ENCODE data around the gene VPS41.
A peak's percentile ranks its signal among the peaks of the same experiment; 100 is the strongest.

VPS41 gene

DNA sequence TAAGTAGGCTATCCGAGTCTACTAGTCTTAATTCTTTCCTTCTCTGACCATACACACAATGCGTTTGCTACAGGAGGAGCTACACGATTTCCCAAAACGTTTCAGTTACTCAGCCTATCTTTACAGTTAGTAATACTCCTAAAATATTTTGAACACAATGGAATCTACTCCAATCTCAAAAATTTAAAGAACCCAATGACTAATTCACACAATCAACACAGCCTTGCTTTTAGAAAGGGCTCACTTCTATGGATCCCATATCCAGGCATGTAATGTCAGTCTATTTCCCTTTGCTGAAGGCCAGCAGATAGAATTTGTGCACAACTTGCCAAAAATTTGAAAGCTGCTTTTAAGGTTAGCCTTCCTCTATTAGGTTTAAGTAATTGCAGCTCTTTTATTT is 107.2 kb downstream of the VPS41 start:
- DNase-seq (ENCODE audit: low read depth), result no peak

DNA sequence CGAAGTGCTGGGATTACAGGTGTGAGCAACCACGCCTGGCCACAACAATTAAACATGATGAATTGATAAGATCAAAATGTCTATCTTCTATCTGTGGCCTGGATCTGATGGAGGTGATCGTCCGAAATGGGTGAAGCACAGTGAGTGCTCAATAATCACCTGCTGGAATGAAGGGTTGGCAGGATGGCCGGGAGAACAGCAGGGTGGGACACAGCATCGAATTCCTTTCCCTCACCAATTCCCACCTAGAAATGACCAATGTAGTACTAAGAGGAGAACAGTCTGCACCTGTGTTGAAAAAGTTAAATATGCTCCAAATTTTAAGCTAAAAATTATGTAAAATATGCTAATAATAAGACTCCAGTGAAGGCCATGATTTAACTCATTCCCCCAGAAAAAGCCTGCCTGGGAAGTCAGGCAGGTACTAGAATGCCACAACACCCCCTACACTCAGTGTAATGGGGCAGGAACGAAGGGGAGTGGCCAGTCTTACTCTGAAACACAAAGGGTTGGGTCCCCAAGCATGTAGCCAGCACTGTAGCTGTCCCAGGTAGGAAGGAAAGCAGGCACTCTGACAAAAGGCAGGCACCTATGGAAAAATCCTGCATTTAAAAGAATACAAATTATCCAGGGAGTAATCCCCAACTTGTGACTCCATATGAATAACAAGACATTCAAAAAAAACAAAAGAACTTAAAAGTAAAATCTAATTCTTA is 110.3 kb downstream of the VPS41 start:
- DNase-seq (ENCODE audit: low read depth), result no peak

DNA sequence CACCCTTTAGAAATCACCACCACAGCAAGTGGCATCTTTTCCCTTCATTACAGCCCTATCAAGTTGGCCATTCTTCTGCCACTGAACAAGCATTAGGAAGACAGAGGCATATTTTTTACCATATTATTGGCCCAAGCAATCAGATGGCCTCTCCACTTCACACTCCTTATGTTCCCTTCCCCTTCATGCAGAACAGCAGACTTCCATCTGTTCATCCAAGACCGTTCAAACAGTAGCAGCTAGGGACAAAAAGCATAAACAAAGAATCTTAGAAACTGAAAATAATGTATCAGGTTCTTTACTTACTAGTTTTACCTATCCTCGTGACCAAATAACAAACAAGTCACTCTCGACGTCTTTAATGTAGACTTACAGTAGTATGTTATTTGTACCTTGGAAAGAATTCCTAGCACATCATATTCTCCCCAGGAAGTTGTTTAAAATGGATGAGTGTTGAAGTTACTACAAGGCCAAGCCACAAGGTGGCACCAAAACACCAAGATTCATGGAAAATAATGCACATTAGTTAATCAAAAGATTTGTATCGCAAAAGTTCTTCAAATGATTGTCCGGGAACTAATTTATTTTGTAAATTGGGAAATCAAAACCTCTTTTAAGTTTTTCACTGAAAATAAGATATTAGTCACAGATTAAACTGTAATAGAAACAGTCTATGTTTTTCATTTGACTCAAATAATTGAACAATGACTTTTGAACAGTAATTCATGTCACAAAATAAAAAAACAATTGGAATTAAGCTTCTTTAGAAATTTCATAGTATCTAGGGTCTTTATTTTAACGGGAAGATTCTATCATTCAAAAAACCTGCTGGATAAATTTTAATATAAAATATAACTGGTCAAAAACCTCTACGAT is 112.1 kb downstream of the VPS41 start:
- DNase-seq (ENCODE audit: low read depth), result peak; percentile 69

DNA sequence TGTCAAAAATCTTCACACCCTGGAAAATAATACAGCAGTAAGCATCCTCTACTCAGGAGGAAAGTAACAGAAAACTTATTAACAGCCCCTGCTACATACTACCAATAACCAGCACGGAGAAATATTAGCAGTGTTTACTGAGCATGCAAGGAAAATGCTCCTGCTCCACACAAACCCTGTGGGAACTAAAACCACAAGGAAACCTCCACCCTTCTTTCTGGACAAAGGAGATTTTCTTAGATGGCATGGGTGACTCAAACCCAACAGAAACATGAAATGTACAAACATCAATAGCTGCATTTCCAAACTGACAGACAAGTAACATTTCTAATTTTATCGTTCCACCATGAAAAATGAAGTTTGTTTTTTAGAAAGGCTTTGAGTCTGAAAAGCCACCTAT is 113.4 kb downstream of the VPS41 start:
- no peak for DNase-seq (ENCODE audit: low read depth)

DNA sequence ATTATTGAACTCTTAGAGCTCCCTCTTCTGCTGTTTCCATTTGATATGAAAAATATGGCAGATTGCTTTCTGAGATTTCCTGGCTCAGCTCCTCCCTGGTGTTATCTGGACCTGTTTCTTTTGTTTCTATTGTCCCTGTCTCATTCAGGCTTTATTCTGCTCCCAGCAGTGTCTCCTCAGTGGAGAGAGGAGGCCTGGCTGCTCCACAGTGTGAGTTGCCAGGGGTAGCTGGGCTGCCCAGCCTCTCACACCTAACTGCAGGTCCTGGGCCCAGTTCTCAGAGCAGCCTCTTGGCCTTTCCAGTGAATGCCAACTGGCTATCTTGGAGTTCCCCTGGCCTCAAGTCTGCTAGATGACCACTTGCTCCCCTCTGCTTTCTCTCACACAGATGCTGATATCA is 127.0 kb downstream of the VPS41 start:
- DNase-seq (ENCODE audit: low read depth), result no peak

DNA sequence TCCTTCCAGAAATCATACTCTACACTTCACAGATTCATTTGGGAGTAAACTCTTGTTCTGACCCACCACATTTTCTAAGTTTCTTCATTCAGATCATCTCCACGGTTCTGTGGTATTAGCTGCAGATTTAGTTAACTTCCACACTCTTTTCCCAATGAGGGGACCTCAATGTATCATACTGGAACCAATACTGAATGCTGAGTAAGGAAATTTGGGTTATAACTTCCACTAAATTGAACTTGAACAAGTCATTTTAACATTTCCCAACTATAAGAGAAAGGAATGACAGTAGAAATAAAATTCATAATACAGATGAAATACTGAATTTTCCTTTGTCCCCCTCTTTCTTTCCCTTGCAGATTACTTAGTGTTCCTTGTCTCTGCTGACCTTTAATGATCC is 131.4 kb downstream of the VPS41 start:
- no peak for DNase-seq (ENCODE audit: low read depth)

DNA sequence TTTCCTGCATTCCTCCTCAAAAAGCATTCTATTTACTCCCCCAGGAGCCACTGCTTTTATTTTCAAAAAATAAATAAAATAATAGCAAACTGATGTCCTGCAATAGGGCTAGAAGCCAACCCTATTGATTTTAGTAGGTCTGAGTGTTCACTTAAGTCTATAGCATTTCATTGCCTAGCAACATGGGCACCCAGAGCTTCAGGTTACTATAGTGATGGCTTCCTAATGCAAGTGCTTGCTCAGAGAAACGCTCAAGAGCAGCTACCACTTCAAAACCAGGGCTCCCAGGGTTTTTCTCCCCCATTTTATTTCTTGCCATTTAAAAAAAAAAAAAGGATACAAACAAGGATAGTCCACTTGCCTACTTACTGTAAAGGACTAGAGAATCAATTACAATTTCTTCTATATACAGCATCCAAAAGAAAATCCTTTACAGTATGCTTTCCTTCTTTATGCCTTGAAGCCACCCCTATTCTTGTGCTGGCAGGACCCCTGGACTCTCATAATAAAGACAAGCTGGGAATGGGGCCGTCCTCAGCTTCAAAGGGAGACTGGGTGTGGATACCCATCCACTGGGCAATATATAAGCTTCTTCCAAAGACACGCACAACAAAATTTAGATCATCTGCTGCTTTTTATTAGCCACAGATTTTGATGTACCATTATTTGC is 133.3 kb downstream of the VPS41 start:
- DNase-seq (ENCODE audit: low read depth), result no peak

DNA sequence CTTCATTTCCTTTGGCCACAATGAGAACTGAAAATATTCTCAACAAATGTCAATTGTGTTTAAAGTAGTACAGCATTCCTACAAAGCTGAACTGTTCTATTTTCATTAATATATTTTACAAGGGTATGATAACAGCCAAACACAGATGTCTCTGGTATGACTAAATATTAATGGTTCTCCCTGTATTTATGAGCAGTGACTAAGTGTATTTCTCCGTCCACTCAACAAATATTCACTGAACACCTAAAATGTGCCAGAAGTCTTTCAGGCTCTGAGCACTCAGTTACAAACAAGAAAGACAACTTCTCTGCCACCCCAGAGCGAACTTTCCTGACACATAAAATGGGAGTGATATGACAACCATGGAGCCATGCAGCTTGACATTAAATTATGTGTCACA is 135.6 kb downstream of the VPS41 start:
- DNase-seq (ENCODE audit: low read depth), result no peak

DNA sequence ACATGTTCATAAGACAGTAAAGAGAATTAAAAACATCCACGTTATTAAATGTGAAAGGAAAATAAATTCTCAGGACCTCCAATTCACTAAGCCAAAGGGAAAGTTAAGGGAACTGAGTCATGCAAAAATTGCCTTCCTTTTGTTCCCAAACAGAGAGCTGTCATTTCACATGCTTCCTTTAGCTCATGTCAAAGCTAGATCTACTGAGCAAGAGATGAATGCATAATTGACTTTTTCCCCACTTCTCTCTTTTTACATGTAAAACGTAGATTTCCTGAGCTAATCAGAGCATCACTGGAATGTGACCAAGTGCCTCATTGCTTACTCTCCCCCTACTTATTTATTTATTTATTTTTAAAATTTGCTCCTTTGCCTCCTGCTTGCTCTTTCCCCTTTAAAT is 148.8 kb downstream of the VPS41 start:
- no peak for DNase-seq (ENCODE audit: low read depth)

DNA sequence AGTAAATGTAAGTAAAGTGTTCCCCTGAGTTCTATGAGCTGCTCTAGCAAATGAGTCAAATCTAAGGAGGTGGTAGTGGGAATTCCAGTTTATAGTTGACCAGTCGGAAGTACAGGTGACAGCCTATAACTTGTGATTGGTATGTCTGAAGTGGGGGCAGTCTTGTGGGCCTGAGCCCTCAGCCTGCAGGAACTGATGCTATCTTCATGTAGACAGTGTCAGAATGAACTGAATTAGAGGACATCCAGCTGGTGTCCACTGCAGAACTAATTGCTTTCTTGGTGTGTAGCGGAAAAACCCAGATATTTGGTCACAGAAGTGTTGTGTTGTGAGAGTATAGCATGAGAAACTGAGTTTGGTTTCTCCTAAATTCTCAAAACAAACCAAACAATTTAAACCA is 150.0 kb downstream of the VPS41 start:
- DNase-seq (ENCODE audit: low read depth), result no peak

DNA sequence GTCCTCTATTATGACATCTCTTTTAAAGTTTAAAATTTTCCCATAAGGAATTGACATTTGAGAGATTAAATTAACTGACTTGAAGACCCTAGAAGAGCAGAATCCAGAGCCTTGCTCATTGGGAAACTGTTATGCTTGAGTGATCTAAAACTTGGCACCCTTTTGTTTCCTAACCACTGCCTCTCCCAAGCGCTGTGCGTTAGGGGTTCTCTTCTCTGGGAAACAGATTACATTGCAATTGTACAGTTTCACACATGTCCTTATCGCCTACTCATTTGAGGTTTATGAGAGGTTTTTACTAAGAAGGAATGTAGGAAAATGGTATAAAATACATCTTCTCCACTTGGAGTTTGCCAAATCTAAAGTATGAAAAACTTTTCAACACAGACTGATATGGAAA is 151.1 kb downstream of the VPS41 start:
- no peak for DNase-seq (ENCODE audit: low read depth)

DNA sequence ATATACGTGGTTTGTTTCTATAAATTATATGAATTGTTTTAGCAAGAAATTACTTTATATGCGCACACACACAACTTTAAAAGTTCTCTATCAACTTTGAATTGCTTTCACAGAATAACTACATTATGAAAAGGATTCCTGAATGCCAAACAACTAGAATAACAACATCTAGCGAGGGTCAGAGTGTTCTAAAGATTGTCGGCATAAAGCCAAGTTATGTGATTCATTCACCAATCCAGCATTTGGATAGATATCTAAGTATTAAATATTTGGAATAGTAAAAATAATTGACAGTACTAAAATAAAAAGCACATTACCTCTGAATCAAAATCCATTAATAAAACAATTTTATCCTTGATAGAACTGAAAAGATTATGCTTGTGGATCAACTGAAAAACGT is 152.5 kb downstream of the VPS41 start:
- no peak for DNase-seq (ENCODE audit: low read depth)

DNA sequence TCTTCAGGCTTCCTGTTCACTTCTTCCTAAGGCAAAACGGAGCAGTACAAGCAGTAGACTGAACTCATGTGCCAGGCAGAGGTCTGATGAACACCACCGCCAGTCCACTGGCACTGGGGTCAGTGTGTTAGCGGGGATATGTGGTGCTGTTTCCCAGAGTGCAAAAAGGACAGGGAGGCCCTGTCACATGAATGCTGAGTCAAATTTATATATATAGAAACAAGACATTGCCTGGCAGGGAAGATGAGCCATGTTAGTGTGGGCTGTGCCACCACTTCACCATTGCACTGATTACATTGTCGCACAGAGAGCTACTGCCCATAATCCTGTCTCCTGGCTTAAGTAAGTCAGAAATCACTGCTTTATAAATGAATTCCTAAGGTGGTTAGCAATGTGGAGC is 155.6 kb downstream of the VPS41 start:
- DNase-seq (ENCODE audit: low read depth), result no peak

DNA sequence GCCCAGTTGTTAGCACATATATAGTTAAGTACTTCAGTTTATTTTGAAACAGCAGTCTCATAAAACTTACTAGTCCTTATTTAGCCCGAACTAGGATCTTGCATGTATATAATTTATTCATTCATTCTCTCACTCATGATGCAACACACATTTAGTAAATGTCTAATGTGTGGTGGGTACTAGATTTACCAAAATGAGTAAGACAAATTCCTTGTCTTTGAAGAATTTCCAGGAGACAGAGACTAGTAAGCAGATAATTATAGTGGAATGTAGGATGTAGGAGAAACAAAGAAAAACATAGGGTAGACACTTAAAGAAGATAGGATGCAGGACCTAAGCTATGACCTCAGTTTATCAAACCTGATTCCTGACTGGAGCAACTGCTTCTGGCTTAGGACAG is 157.6 kb downstream of the VPS41 start:
- peak; percentile 40 for DNase-seq (ENCODE audit: low read depth)

DNA sequence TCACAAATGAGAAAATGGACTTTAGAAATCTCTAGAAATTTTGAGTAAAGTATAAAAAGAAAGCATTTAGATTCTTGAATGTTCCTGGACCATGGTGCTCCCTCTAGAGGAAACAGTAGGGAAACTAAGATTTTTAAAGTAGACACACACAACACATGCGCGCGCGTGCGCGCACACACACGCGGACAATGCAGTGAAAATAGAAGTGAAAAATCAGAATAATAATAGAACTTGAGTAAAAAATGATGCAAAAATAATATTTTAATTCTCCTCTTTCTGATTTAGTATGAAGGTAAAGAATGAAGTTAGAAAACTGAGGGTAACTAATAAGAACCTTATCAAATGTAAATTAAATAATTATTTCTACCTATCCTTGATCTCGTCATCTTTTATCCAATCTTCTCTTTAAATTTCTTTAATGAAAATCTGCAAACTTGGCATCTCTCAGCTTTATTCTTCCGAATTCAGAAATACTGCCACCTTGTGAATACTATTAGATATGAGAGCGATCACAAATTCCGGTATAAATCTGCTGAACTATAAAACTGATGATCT is 160.9 kb downstream of the VPS41 start:
- DNase-seq (ENCODE audit: low read depth), result peak; percentile 51

DNA sequence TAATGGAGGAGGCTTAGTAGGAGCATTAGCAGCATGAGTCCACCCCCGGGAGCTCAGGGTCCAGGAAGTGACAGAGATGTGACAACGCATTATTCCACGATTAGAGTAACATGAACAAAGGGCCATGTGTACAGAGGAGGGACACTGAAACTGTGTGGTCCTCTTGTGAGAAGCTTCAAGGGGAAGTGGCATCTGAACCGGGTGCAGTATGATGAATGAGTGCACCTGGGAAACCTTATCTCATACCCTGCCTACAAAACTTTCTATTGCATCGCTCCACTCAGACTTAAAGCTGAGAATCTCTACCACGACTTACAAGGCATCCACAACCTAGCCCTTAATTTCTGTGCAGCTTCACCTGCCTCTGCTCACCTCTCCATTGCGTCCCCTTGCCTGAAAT is 162.6 kb downstream of the VPS41 start:
- no peak for DNase-seq (ENCODE audit: low read depth)

DNA sequence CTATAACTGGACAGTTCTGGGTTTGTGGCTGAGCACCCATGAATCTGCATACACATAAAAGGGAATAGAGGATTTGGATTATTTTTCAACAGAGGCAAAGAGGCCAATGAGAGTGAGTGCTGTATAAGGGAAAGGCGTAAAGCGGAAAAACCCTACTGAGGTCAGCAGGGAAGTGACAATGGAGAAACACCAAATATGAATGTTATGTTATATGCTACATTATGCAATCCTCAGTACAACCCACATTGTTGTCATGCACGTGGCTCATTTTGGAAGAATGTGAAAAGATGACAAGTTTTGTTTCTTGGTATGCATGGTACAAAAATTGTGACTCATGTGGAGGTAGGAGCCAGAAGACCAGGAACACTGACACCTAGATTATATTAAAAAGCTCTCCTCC is 164.2 kb downstream of the VPS41 start:
- DNase-seq (ENCODE audit: low read depth), result peak; percentile 92

DNA sequence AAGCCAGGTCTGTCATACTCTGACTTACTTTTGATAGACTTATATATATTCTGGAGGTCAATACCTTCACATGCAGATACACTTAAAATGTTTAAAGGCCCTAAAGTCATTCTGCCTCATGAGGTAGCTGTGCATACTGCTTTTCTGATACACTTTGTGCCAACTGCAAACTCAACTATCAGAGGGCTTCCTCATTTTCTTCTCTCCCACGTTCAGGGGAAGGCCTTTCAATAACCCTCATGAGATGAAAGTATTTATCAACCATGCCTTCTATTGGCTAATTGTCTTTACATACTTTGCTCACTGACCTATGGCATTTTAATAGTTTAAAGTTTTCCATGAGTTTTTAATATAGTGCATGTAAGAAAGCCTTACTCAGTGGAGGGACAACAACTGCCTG is 165.1 kb downstream of the VPS41 start:
- DNase-seq (ENCODE audit: low read depth), result no peak

DNA sequence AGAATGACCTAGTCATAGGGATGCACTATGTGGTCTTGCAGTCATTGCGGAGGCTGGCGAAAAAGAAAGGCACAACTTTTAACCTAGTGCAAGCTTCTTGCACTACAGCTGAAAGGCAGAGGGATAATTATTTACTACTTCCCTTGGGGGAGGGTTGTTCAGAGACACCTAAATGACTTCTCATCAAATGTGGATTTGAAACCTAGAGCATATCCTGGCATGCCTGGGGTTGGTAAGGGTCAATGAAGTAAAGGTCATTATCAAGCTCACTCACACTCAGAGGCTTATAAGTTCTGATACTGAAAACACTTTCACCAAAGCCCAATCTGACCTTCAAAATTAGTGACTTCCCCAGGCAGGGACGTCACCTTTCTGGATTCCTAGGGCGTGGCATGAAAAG is 168.9 kb downstream of the VPS41 start:
- no peak for DNase-seq (ENCODE audit: low read depth)

DNA sequence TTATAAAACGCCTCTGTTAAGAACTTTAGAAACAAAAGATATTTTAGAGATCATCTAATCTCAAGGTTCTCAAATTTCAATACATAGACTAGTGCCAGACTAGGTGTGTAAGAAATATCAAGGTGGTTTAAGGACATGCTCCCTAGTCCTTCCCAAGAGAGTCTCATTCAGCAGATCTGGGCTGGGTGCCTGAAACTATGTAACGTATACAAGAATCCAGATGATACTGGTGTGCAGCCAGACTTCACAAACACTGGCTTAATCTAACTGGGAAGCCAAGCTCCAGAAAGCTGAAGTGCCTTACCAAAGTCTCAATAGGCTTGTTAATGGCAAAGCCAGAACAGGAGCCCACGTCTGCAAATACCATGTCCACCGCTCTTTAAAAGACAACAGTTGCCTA is 172.9 kb downstream of the VPS41 start:
- no peak for DNase-seq (ENCODE audit: low read depth)

DNA sequence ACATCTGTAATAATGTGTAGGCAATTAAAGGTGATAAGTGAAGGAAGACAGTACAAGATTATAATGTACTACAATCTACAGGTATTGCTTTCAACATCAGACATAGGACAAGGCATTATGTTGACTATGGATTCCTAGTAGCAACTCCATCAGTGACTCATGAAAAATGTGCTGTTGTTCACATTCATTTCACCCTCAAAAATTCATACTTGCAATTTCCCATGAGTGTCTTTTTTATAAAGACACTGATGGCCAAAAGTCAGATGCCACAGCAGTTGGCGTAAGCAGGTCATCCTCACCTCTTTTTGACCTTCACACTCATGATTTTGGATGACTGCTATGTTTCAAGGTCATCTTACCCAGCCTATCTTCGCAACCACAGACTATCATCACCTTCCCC is 177.8 kb downstream of the VPS41 start:
- peak; percentile 64 for DNase-seq (ENCODE audit: low read depth)

DNA sequence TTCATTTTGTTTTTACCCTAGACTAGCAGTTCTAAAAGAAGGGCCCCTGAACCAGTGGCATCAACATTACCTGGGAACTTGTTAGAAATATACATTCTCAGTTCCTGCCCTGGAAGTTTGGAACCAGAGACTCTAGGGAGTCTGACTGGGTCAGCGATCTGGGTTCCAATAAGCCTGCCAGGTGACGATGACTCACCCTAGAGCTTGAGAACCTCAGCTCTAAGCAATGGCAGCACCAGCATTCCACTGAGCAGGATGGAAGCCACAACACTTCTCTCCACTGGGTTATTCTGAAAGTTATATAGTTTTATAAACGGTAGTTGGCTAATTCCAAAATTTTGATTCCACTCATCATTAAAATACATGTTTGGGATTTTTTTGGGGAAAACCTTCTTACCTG is 180.8 kb downstream of the VPS41 start:
- DNase-seq (ENCODE audit: low read depth), result peak; percentile 38
